HG03097 (cell line): ENCODE data around the gene RAB1B.

Source experiments
- ATAC-seq: cut with Tn5 transposase; IDR thresholded peaks from one replicate; pipeline ENCODE4 v1.9.1; 2021; ENCODE audit not compliant: unreplicated experiment, low FRiP score

Gene RAB1B

GRCh38 chr11:66282468-66283455, 14.3 kb downstream of the RAB1B start:
- ATAC-seq: peak; percentile 61

- ATAC-seq: no peak
These were observed 15.1 kb downstream of the RAB1B start for GRCh38 chr11:66283461-66284105.

DNA sequence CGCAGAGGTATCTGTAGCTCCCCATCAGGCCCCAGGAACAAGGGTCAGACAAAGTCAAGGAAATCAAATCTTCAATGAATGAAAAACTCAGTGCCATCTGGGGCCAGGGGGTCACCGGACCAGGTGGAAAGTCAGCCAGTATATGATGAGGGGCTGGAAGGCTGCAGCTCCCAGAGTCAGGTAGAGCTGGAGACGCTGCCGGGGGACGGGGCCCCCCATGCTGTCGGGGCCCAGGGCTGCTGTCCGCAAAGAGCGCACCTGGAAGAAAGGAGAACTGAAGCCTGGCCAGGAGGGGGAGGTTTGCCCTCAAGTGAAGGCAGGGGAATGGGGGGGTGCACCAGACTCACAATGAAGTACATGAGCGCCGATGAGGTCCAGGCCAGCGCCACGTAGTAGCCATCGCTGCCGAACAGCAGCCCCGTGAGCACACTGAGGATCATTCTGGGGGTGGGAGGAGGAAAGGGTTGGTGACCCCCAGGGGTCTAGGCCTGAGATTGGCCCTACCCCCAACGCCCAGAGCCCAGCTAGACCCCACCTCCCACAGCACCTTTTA, 16.2 kb downstream of the RAB1B start:
- ATAC-seq: no peak

DNA sequence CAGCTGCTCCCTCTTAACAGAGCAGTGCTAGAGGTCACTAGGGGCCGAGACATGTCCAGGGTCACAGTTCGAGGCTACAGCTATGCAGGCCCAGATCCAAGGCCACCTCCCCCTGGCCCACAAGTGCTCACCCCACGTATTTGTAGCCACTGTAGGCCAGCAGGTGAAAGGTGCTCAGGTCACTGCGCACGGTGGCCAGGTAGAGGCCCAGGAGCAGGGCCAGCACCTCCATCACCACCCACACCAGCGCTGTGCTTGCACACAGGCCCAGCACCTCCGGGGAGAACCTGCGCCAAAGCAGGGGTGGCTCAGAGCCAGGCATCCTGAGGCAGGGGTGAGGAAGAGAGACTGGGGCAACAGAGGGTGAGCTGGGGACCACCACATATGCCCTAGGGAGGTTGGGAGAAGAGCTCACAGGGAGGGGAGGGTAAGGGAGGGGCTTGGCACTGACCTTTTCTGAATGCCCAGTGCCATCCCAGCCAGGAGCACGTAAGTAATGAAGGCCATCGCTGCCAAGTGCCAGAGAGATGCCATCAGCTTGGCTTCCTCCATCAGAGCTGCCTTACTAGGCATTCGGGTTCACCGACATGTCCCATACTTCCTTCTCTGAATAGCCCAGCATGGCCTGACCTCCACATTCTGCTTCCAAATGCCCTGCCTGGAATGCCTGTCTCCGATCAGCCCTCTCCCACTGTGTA, 17.0 kb downstream of the RAB1B start:
- no peak for ATAC-seq

DNA sequence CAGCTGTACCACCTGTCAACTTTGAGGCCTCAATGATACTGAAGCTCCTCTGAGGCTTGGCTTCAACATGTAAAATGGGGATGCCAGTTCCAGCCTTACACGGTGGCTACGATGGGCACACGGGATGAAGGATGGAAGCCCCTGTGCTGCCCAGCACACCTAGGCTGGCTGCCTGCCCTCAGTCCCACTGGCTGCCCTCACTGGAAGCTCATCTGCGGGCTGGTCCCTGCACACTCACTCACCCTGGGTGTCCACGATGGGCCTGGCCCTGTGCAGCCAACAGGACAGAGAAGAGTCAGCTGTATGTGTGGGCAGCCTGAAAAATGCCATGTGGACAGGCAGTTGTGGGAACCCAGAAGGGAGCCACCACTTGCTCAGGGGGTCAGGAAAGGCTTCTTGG, 18.3 kb downstream of the RAB1B start:
- no peak for ATAC-seq

DNA sequence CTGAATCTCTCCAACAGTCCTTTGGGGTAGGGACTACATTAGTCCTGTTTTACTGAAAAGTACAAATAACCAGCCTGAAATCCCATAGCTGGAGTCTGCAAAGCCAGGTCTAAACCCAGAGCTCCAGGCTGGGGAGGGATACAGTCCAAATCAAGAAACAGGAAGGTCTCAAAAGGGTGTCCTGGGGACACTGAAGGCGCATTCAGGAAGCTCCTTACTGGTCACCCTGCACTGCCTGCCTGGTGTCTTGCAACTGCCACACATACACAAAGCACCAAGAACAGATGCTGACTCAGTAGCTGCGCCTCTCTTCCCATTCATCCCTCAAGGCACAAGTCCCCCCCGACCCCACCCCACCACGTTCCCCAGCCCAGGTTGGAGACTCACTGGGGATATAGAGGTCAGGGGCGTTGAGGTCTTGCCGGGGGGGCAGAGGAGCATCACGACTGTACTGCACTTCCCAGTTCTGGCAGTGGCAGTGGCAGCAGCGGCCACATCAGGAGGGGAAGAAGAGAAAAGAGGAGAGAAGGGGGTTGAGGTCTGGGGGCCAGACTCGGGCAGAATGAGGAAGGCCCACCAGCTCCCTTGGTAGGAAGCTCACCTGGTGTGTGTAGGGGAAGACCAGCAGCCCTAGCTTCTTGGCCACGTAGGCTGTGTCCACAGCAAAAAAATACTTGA, 18.9 kb downstream of the RAB1B start:
- ATAC-seq: no peak

DNA sequence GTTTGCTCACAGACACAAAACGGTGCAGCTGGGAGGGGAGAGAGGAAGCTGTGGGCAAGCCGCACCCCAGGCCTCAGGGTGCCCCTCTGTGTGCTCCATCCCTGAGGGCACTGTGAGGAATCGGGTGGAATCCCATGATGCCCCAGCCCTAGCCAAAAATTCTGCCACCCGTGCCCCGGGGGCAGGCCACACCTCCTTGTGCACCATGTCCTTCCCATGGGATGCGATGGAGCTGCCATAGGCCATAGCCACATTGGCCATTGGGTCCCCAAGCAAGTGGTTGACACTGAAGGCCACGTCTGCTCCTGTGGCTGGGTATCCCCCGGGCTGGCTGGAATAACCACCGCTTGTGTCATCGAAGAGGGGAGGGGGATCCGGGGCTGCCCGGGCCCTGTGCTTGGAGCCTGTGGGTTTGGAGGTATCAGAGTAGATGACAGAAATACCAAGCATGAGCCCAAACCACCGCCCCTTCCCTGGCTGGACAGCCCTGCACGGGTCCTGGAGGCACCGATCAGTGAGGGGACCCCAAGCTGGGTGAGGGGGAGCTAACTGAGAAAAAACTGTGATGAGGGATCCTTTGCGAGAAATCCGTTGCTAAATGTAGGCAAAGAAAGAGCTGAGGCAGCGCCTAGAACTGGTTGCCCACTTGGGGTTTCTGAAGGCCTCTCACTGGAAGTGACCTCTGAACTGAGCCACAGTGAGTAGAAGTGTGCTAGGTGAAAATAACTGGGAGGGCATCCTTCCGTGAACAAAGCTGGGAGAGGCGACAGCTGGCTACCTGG, 19.6 kb downstream of the RAB1B start:
- no peak for ATAC-seq

GRCh38 chr11:66288671-66289547, 20.5 kb downstream of the RAB1B start, which contains the start of gene YIF1A:
TSS of gene YIF1A (minus strand) at chr11:66289143. CDS start at chr11:66288985, 158 bp downstream.
- peak; percentile 85 for ATAC-seq

DNA sequence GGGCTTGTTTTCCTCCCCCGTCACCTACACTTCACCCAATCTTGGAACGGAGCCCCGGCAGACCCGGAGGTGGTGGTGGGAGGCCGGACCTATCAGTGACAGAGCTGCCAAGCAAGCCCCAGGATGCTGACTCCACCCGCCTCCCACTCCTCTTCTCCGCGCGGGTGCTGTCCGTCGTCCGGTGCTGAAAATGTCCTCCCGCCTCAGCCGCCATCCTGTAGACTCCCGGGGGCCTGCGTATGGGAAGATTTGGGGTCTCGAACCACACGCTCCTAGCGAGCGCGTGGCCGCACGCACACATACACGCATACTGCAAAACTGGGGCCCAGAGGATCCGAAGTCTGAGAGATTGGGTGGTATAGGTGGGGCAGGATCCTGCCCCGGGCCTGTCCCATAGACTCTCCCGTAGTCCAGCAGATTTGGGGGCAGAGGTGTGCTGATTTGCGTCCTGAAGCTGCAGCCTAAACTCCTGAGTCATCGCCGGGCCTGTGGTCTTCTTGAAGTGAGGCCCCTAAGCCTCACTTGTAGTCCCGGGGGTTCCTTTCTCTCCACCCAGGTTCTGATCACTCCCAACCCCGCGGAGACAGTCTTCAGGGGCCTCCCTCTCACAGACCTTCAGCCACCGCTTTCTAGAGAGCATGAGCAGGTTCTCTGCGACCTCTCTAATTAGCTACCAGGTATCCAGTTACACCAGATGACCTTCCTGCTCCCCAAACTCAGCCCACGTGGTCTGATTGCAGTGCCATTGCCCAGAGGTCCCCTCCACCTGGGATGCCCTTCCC, 21.3 kb downstream of the RAB1B start:
- ATAC-seq: peak; percentile 31

- ATAC-seq: no peak
These were observed 21.8 kb downstream of the RAB1B start for GRCh38 chr11:66290330-66290621.

- no peak for ATAC-seq
These were observed 22.9 kb downstream of the RAB1B start for GRCh38 chr11:66291303-66291705.

GRCh38 chr11:66291706-66292542, 23.5 kb downstream of the RAB1B start, which contains the start of gene TMEM151A:
TSS of gene TMEM151A (plus strand) at chr11:66291894. CDS start at chr11:66292014, 120 bp downstream.
- no peak for ATAC-seq

DNA sequence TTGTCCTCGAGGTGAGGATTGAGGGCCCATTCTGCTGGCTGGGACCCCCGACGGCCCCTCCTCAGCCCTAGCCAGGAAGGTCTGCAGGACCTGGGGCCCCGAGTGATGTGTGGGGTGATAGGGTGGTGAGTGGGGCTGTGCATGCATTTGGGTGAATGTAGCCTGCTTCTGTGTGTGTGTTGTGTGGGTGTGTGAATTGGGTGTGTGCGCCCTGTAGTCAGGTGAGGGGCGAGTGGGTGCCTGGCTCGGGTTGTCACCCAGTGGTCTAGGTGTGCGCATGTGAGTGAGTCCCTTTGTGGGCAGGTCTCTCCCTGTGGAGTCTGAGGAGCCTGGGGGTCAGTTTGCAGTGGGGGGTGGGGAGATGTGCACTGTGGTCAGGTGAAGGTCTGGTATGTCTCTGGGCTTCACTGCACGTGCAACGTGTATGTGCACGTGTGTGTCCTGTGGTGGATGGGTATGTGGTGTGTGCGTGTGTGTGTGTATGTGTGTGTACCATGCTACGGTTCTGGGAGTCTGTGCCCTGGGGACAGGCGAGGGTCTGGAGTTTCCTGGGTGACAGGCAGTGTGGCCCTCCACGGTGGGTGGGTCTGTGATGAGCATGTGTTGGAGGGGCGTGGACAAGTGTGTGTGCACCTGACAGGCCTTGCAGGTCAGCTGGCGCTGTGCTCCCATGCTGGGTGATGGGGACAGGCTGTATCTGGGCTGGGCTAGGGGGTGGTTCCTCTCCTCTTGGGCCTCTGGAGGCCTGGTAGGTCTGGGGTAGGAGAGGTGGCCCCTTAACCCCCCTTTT, 24.3 kb downstream of the RAB1B start:
- ATAC-seq: no peak

DNA sequence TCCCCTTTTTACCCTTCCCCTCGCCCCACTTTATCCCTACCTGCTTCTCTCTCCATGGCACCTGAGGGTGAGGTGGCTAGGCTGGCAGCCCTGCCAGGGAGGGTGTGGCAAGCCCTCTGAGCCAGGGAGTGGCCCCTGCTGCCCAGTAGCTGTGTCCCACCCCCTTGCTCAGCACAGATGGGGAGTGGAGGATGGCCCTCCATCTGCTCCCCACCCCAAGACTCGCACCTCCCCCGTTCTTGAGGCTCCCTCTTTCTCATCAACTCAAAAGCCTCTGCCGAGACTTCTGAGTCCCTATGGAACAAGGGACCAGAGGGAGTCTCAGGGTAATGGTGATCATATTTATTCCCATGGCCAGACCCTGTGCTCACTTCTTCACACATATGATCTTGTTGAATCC, 24.9 kb downstream of the RAB1B start:
- ATAC-seq: no peak

GRCh38 chr11:66293777-66294625, 25.6 kb downstream of the RAB1B start:
- ATAC-seq: no peak
